PFSK-1 (cell line): ENCODE data around the gene CRISPLD2.

ENCODE experiments used
- FOXP2 ChIP-seq: optimal IDR thresholded peaks from 2 replicates; pipeline ENCODE3; 2011; ENCODE audit warnings: borderline replicate concordance, control low read depth, inconsistent platforms; ENCODE audit not compliant: insufficient read depth; ENCODE audit errors: extremely low read length, extremely low read depth
- POLR2AphosphoS5 ChIP-seq: IDR thresholded peaks from 2 replicates; pipeline ENCODE4 v1.6.1; 2012; ENCODE audit warnings: low read depth, mild to moderate bottlenecking, control low read depth, low read length, moderate library complexity
- REST ChIP-seq, 2 experiments: IDR thresholded peaks; 2 replicates each; pipeline versions ENCODE4 v1.6.1 to v1.8.0; 2011 to 2012; ENCODE audit warnings: low read depth in 2 of 2, low read length in 2 of 2, control low read depth in 1 of 2, inconsistent platforms in 1 of 2, mild to moderate bottlenecking in 1 of 2, moderate library complexity in 1 of 2; ENCODE audit not compliant: insufficient read depth in 1 of 2
- SIN3A ChIP-seq: IDR thresholded peaks from 2 replicates; pipeline ENCODE4 v1.6.1; 2012; ENCODE audit warnings: mild to moderate bottlenecking, low read length, moderate library complexity, borderline replicate concordance; ENCODE audit not compliant: insufficient read depth
- TAF1 ChIP-seq: IDR thresholded peaks from 2 replicates; pipeline ENCODE4 v1.6.1; 2012; ENCODE audit warnings: low read length, control low read depth, borderline replicate concordance; ENCODE audit not compliant: insufficient read depth

CRISPLD2 gene

DNA sequence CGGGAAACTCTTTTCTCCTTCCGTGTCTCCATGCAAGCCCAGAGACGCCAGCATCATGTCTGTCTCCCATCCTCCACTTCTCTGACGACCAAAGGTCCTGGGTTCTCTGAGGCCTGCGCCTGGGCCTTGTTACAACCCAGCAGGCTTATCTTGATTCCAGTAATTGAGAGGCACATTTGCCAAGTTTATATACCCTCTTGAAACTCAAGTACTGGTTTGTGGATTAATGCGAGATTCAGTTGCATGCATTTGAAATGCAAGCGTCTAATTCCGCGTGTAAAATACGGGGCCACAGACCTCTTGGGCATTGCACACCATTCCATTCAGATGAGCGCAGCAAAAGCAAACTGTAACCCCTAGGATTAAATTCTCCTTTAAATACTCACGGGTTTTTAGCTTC, 28.7 kb upstream of the CRISPLD2 start:
- TF ChIP-seq SIN3A, result no peak
- no peak for TF ChIP-seq FOXP2
- no peak for TF ChIP-seq POLR2AphosphoS5
- no peak for TF ChIP-seq REST (IDR thresholded peaks at IDR 0.05; ENCODE audit: insufficient read depth in 1 of 2, low read depth in 2 of 2, low read length in 2 of 2)
- no peak for TF ChIP-seq TAF1

- no peak for TF ChIP-seq REST (IDR thresholded peaks at IDR 0.05; ENCODE audit: insufficient read depth in 1 of 2, low read depth in 2 of 2, low read length in 2 of 2)
- no peak for TF ChIP-seq TAF1
- no peak for TF ChIP-seq FOXP2
Observed at GRCh38 chr16:84791501-84791900, 28.3 kb upstream of the CRISPLD2 start.

- TF ChIP-seq REST (IDR thresholded peaks at IDR 0.05; ENCODE audit: insufficient read depth in 1 of 2, low read depth in 2 of 2, low read length in 2 of 2), result no peak
- no peak for TF ChIP-seq POLR2AphosphoS5
- TF ChIP-seq SIN3A, result no peak
- no peak for TF ChIP-seq TAF1
- no peak for TF ChIP-seq FOXP2
Observed at GRCh38 chr16:84794186-84794585, 25.6 kb upstream of the CRISPLD2 start.

DNA sequence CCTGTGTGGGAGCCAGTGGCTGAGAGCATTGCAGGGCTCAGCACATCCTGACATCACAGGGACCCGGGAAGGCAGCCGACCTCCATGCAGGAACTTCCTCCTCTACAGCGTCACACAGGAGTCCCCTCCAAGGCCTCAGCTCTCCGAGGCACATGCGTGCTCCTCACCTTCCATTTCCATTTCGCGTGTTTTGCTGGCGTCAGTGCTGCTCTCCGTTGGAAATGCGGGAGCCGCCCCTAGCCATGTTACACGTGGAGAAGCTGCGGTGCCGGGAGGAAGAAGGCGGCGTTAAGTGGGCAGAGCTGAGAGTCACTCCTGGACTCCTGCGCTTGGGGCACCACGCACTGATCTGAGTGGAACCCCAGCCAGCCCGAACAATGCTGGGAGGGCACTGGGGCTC, 25.2 kb upstream of the CRISPLD2 start:
- TF ChIP-seq REST (IDR thresholded peaks at IDR 0.05; ENCODE audit: insufficient read depth in 1 of 2, low read depth in 2 of 2, low read length in 2 of 2) (no peak), SIN3A (no peak), FOXP2 (no peak), POLR2AphosphoS5 (no peak), TAF1 (no peak)
